KOPT-K1 (cell line): Measurements from ENCODE around the gene HELZ.
"Not testable (repeated sequence)": the region's sequence is repeated elsewhere in the genome, so short reads cannot be mapped to it uniquely, and the experiment has no call there.

Experiments
- H3K27ac ChIP-seq: fragments of 200-600 bp; sonication (generic); 2 replicates; pipeline ENCODE4 v1.5.1; 2016; ENCODE audit warnings: antibody characterized with exemption, mild to moderate bottlenecking, low read depth, low read length; ENCODE audit not compliant: poor library complexity, severe bottlenecking
- H3K36me3 ChIP-seq: fragments of 200-600 bp; sonication (generic); 2 replicates; pipeline ENCODE4 v1.5.1; 2017; ENCODE audit warnings: antibody characterized with exemption, mild to moderate bottlenecking, low read length, moderate library complexity; ENCODE audit not compliant: insufficient read depth
- H3K9me3 ChIP-seq: fragments of 200-600 bp; sonication (generic); 2 replicates; pipeline ENCODE4 v1.5.1; 2017; ENCODE audit warnings: antibody characterized with exemption, low read length, mild to moderate bottlenecking; ENCODE audit not compliant: insufficient read depth, poor library complexity, severe bottlenecking

HELZ gene

DNA sequence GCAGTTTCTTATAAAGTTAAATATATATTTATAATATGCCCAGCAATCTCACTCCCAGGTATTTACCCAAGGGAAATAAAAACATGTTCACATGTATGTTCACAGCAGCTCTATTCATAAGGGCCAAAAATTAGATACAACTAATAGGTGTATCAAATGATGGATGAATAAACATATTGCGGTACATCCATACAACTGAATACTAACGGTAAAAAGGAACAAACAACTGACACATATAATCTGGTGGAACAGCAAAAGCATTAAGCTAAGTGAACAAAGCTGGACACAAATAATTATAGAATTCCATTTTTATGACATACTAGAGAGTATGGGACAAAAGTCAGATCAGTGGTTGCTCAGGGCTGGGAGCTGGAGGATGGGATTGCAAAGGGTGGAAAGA lies 125.9 kb downstream of the HELZ start:
- H3K9me3 ChIP-seq: peaks cover 46% of the 10 kb centered on the region
- no peak overlapping the region for H3K27ac ChIP-seq
- H3K36me3 ChIP-seq: peaks cover 99% of the 10 kb centered on the region

DNA sequence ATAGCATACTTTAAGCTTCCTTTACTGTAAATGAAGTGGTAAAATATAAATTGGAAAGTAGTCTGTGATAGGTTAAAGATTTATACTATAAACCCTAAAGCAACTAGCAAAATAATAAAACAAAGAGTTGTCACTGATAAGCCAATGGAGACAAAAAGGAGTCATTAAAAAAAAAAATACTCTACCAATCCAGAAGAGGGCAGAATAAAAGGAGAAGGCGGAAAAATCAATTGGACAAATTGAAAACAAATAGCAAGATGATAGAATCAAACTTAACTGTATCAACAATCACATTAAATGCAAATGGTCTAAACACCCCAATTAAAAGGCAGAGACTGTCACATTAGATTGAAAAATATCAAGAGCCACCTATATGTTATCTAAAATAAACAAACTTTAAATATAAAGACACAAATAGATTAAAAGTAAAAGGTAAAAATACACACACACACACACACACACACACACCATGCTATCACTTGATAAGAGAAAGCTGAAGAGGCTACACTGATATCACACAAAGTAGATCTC lies 128.9 kb downstream of the HELZ start:
- peaks cover 46% of the 10 kb centered on the region for H3K9me3 ChIP-seq
- no peak overlapping the region for H3K27ac ChIP-seq
- H3K36me3 ChIP-seq: peaks cover 100% of the 10 kb centered on the region

DNA sequence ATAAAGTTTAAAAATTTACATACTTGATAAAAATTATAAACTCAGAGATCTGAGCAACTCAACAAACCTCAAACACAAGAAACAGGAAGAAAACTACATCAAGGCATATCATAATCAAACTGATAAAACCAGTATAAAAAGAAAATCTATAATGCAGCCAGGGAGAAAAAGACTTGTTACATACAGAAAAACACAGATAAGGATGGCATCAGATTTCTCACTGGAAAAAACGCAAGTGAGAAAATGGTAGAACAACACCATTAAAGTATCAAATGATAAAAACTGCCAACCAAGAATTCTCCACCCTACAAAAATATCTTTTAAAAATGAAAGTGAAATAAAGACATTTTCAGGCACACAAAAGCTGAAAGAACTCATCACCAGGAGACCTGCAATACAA lies 129.6 kb downstream of the HELZ start:
- peaks cover 100% of the 10 kb centered on the region for H3K36me3 ChIP-seq

DNA sequence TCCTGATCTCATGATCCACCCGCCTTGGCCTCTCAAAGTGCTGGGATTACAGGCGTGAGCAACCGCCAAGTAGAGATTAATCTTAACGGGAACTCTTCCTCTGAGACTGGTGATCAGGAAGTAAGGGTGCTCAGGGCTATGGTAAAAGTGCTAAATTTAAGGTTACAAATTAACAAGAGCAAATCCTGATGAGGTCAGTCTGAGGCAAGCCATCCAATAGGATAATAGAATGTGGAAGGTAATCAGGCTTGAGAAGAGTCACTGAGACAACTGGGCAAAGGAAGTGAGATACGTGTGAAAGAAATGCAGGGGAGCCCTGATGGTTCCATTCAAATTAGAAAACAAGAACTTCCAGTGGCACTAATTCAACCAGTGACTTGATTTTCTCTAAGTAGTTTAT lies 131.5 kb downstream of the HELZ start:
- Histone ChIP-seq H3K27ac (no peak overlapping the region), H3K36me3 (peaks cover 99% of the 10 kb centered on the region), H3K9me3 (peaks cover 36% of the 10 kb centered on the region)

More for the DNA sequence above, 129.6 kb downstream of the HELZ start:
- H3K27ac ChIP-seq: no peak overlapping the region
- peaks cover 46% of the 10 kb centered on the region for H3K9me3 ChIP-seq

DNA sequence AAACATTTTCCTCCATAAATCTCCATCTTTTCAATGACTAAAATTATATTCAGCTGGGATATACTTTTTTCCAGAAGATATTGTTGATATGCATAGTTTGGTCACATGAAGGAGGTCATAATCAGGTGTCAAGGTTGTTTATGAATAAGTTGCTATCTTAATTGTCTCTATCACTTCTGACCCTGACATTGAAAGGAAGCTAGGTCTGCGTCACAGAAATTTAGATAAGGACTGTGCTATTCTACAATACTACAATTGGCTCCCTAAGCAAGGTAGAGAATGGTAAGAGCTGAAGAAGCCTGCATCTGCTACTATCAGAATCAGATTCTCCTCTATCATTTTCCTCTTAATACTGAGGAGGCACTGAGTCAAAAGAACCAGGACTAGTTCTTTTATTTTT lies 133.2 kb downstream of the HELZ start:
- Histone ChIP-seq H3K9me3 (peaks cover 19% of the 10 kb centered on the region), H3K27ac (no peak overlapping the region), H3K36me3 (peaks cover 99% of the 10 kb centered on the region)

DNA sequence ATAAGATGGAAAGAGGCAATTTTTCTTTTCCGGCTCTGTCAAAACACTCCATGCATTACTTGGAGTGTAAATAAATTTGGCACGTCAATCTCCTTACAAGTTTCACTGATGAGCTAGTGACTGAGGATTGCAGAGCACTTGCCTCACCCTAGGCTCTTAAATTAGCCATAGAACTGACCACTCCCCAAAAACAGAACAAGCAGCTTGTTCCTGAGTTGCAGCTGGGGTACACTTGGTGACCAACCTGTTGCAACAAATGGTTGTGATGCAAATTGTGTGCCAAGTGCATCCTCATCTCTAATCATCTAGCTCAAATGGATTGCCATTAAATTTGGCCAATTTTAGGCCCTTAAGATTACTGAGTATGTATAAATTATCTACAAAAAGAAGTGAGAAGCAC lies 133.7 kb downstream of the HELZ start:
- H3K27ac ChIP-seq: no peak overlapping the region
- H3K9me3 ChIP-seq: peaks cover 14% of the 10 kb centered on the region
- H3K36me3 ChIP-seq: peaks cover 99% of the 10 kb centered on the region

DNA sequence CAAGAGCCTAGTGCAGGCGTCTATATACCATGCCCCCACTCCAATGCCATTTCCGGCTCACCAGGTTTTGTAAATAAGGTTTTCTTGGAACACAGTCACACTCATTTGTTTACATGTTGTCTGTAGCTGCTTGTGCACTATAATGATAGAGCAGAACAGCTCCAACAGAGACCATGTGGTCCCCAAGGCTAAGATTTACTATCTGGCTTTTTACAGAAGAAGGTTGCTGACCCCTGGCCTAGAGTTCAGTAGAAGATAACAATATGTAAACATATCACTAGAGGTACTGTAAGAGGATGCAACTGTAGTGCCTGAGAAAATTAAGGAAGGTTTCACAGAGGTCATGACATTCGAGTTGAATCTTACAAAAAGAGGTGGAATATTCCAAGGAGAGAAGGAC lies 134.4 kb downstream of the HELZ start:
- Histone ChIP-seq H3K9me3 (peaks cover 7% of the 10 kb centered on the region), H3K36me3 (peaks cover 97% of the 10 kb centered on the region), H3K27ac (no peak overlapping the region)

DNA sequence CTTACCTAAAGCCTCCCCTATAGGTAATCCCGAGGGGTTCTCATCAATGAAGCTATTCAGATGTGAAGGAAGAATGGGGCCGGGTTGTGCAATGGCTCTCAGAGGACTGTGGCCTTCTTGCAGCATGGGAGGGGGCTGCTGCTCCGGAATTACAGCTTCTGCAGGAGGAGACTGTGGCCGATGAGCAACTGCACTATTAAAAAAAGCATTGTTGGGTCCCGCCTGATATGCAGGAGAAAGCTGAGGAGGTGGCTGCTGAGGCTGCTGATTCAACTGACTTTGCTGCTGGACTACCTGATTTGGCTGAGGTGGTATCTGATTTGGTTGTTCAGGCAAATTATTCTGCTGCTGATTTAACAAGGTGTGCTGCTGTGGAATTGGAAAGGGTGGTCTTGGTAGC lies 135.9 kb downstream of the HELZ start:
- Histone ChIP-seq H3K36me3 (peaks cover 97% of the 10 kb centered on the region), H3K9me3 (no peaks in the 10 kb centered on the region), H3K27ac (no peak overlapping the region)

DNA sequence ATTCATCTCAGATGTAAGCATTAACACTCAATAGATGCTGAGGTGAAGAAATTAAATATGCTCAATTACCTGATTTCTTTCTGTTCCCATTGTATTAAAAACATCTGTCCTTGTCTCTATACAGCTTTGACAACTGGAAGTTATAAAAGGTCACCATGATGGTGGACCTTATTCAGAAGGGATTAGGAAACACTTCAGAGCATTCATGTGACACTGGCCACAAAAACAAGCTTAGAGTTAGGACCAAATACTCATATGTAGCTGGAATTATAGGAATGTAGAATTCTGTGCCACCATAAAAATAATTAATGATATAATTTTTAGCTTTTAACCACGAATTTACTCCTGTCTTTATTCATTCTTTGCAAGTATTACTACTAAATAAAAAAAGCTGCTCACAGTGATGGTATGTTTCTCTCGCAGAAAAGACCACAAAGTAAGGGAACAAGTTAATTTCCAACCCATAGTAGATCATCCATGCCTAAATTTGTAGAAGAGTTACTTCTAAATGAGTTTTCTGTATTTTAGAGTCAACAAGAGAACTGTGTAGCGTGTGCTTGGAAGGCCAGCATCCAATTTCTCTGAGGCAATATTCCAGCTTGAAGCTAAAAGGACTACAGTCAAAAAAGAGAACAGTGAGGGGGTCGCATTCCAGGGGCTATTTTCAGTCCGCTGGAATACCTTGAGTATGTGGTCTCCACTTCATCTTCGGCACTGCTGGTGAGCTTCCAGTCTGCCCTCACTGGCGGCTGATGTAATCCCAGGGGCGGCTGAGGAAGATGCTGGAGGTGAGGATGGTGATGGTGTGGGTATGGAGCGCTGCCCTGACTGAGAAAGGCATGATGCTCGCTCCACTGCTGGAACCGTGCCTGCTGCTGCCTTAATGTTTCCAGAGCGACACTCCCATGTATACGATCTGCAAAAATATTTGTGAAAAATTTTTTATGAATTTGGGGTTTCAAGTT lies 136.9 kb downstream of the HELZ start:
- H3K36me3 ChIP-seq: peaks cover 97% of the 10 kb centered on the region
- H3K9me3 ChIP-seq: no peaks in the 10 kb centered on the region
- no peak overlapping the region for H3K27ac ChIP-seq

DNA sequence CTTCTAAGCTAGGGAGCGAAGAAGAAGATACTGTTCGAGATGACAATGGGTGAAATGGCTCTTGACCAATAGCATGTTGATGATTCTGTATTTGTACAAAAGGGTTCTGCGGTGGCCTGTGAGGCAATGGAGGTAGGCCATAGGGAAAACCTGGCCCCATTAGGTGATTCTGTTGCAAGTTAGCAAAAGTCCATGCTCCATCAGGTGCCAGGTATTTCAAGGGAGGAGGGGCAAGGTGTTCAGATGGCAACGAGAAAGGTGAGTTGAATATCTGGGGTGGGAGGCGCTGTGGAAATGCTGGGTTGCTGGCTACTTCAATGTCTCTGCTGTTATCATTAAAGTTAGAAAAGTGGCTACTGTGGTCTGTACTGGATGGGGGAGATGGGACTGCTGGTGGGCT lies 137.8 kb downstream of the HELZ start:
- Histone ChIP-seq H3K9me3 (no peaks in the 10 kb centered on the region), H3K36me3 (peaks cover 97% of the 10 kb centered on the region), H3K27ac (no peak overlapping the region)

DNA sequence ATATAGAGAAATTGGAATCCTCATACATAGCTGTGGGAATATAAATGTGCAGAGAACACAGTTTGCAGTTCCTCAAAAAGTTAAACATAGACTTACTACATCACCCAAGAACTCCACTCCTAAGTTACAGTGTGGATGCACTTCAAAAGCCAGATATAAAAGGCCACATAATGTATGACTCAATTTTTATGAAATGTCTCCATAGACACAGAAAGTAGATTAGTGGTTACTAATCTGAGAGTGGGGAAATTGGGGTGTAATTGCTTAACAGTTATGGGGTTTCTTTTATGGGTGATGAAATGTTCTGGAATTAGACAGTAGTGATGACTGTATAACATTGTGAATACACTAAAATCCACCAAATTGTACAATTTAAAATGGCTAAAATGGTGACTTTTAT lies 139.8 kb downstream of the HELZ start:
- Histone ChIP-seq H3K9me3 (no peaks in the 10 kb centered on the region), H3K27ac (no peak overlapping the region), H3K36me3 (peaks cover 95% of the 10 kb centered on the region)

DNA sequence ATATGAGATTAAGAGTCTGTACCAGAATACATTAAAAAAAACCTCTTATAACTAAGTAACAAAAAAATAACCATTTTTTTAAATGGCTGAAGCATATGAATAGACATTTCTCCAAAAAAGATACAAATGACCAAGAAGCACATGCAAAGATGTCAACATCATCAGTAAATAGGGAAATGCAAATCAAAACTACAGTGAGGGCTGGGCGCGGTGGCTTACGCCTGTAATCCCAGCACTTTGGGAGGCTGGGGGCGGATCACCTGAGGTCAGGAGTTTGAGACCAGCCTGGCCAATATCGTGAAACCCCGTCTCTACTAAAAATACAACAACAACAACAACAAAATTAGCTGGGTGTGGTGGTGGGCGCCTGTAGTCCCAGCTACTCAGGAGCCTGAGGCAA lies 140.4 kb downstream of the HELZ start:
- not testable (repeated sequence) for H3K27ac ChIP-seq, H3K9me3 ChIP-seq
- H3K36me3 ChIP-seq: peaks cover 96% of the 10 kb centered on the region

DNA sequence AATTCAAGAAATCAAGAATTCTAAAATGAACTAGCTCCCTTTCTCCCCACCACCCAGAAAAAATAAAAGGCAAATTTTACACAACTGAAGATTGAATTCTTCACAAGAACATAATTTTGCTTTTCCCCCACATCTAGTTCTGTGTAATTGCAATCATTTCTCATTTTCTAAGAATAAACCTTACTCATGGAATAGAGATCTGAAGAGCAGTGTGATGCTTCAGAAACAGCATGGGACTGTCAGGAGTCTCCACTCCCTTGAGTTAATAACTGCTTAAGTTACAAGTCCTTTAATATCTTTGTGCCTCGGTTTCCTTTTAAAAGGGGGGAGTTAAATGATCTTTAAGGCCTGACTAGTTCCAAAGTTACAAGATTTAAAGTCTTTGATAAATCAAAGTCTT lies 147.0 kb downstream of the HELZ start:
- Histone ChIP-seq H3K9me3 (no peaks in the 10 kb centered on the region), H3K27ac (no peak overlapping the region), H3K36me3 (peaks cover 75% of the 10 kb centered on the region)

DNA sequence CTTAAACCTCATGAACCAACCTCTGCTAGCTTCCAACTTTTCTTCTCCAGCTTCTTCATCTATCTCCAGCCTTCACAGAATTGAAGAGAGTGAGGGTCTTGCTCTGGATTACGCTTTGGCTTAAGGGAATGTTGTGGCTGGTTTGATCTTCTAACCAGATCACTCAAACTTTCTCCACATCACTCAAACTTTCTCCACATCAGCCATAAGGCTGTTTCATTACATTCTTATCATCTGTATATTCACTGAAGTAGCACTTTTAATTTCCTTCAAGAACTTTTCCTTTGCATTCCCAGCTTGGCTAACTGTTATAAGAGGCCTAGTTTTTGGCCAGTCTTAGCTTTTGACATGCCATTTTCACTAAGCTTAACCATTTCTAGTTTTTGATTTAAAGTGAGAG lies 148.4 kb downstream of the HELZ start:
- Histone ChIP-seq H3K9me3 (no peaks in the 10 kb centered on the region), H3K27ac (no peak overlapping the region), H3K36me3 (peaks cover 72% of the 10 kb centered on the region)

DNA sequence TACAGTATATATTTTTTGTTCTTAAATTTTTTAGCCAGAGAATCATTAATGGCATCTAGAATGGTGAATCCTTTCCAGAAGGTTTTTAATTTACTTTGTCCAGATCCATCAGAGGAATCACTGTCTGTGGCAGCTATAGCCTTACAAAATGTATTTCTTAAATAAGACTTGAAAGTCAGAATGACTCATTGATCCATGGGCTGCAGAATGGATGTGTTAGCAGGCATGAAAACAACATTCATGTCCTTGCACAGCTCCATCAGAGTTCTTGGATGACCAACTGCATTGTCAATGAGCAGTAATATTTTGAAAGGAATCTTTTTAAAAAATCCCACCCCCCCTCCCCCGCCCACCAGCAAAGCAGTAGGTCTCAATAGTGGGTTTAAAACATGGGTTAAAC lies 149.2 kb downstream of the HELZ start:
- Histone ChIP-seq H3K27ac (no peak overlapping the region), H3K9me3 (no peaks in the 10 kb centered on the region), H3K36me3 (peaks cover 64% of the 10 kb centered on the region)

DNA sequence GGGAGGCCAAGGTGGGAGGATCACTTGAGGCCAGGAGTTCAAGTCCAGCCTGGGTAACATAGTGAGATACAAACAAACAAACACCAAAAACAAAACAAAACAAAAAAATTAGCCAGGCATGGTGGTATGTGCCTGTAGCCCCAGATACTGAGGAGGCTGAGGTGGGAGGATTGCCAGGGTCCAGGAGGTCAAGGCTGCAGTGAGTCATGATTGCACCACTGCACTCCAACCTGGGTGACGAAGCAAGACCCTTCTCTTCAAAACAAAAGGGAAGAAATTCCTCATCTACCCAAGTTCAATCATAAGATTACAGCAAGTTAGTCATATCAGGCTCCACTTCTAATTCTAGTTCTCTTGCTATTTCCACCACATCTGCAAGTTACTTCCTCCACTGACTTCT lies 149.7 kb downstream of the HELZ start:
- H3K36me3 ChIP-seq: peaks cover 65% of the 10 kb centered on the region
- H3K9me3 ChIP-seq, H3K27ac ChIP-seq: not testable (repeated sequence)
